GM23248 (cell line): ENCODE results near the gene LNX2. TPM values are rescaled to one million over a fixed set of nuclear protein-coding genes. Genes with fewer than 3 reads are reported as not detected.
A peak's percentile ranks its signal among the peaks of the same experiment; 100 is the strongest.

Experiments used
- DNase-seq: peaks from one replicate; pipeline ENCODE4 v3.0.0-alpha.2; 2015
- H2AFZ ChIP-seq: fragments of 200-600 bp; sonication (generic); 2 replicates; pipeline ENCODE4 v1.6.1; 2016; ENCODE audit warnings: antibody characterized with exemption
- H3F3A ChIP-seq: fragments of 200-600 bp; sonication (generic); 2 replicates; pipeline ENCODE4 v1.6.1; 2016; ENCODE audit warnings: mild to moderate bottlenecking, antibody characterized with exemption, mixed run types; ENCODE audit not compliant: insufficient read depth
- H3K27ac ChIP-seq: fragments of 200-600 bp; sonication (generic); 2 replicates; pipeline ENCODE4 v1.5.1; 2016; ENCODE audit warnings: mild to moderate bottlenecking
- H3K27me3 ChIP-seq: fragments of 200-600 bp; sonication (generic); replicated peaks from 2 replicates; pipeline ENCODE4 v1.6.1; 2016; ENCODE audit warnings: mild to moderate bottlenecking; ENCODE audit not compliant: insufficient read depth
- H3K36me3 ChIP-seq: fragments of 200-600 bp; sonication (generic); 2 replicates; pipeline ENCODE4 v1.6.1; 2016; ENCODE audit warnings: low read depth, mild to moderate bottlenecking
- H3K4me1 ChIP-seq: fragments of 200-600 bp; sonication (generic); 2 replicates; pipeline ENCODE4 v1.6.1; 2016; ENCODE audit warnings: mild to moderate bottlenecking; ENCODE audit not compliant: insufficient read depth
- H3K4me2 ChIP-seq: fragments of 200-600 bp; sonication (generic); one replicate; pipeline ENCODE4 v1.6.1; 2016; ENCODE audit warnings: mild to moderate bottlenecking; ENCODE audit not compliant: unreplicated experiment
- H3K4me3 ChIP-seq: fragments of 200-600 bp; sonication (generic); 2 replicates; pipeline ENCODE4 v1.5.1; 2016; ENCODE audit warnings: mild to moderate bottlenecking
- H3K79me2 ChIP-seq: fragments of 200-600 bp; sonication (generic); 2 replicates; pipeline ENCODE4 v1.6.1; 2016; ENCODE audit warnings: mild to moderate bottlenecking; ENCODE audit not compliant: insufficient read depth
- H3K9ac ChIP-seq: fragments of 200-600 bp; sonication (generic); 2 replicates; pipeline ENCODE4 v1.6.1; 2016; ENCODE audit warnings: mild to moderate bottlenecking
- H3K9me2 ChIP-seq: fragments of 200-600 bp; sonication (generic); 2 replicates; pipeline ENCODE4 v1.6.1; 2016; ENCODE audit warnings: mixed run types, mild to moderate bottlenecking, moderate library complexity; ENCODE audit not compliant: insufficient read depth
- H3K9me3 ChIP-seq: fragments of 200-600 bp; sonication (generic); one replicate; pipeline ENCODE4 v1.6.1; 2017; ENCODE audit warnings: low read depth
- H4K20me1 ChIP-seq: fragments of 200-600 bp; sonication (generic); 2 replicates; pipeline ENCODE4 v1.6.0; 2016; ENCODE audit not compliant: insufficient read depth
- EZH2 ChIP-seq: fragments of 200-600 bp; sonication (generic); IDR thresholded peaks from 2 replicates; pipeline ENCODE4 v1.6.1; 2018; ENCODE audit warnings: antibody characterized with exemption, mild to moderate bottlenecking; ENCODE audit not compliant: insufficient read depth, poor library complexity, severe bottlenecking
- EZH2phosphoT487 ChIP-seq: fragments of 200-600 bp; sonication (generic); IDR thresholded peaks from 2 replicates; pipeline ENCODE4 v1.6.1; 2018; ENCODE audit warnings: antibody characterized with exemption, moderate library complexity, mild to moderate bottlenecking, low read depth; ENCODE audit not compliant: insufficient read depth
- WGBS, 2 experiments: methylation state at CpG; one replicate each; pipeline ENCODE4 v1.1.6; 2015 to 2017; ENCODE audit warnings: low lambda C conversion rate in 2 of 2, low coverage in 1 of 2; ENCODE audit errors: missing lambda C conversion rate in 2 of 2; 5-methylcytosine and 5-hydroxymethylcytosine counted together
- in situ Hi-C: fragments of 300-500 bp; cut with MboI; formaldehyde crosslinking; loops from 2 replicates; pipeline ENCODE4 v1.15.0; 2020
- polyA plus RNA-seq: library from polyadenylated mRNA; unstranded; fragments of >200 nt; fragmentation: Nextera tagmentation; extraction: Ambion mirVana; gene quantifications from 2 replicates; pipeline ENCODE4 v1.2.1, GENCODE V29; 2016
- total RNA-seq: library from RNA; depleted of rRNA; stranded (reverse); fragments of >200 nt; shearing (Covaris generic); gene quantifications from 2 replicates; pipeline ENCODE4 v1.2.3, GENCODE V29; 2014

The LNX2 gene
- total and polyA plus RNA-seq, 2 experiments from 2014 or later = 2.0 to 2.6 TPM

DNA sequence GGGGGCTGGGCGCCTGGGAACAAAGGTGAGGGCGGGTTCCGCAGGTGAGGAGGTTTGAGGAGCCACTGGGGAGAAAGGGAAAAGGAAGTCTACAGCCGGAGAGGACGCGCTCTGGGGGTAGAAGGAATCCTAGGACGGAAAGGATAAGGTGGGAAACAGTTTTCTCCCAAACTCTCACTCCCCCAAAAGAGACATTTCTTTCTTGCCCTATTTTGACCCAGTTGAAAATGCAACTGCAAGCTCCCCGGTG is 712 bp upstream of the LNX2 start:
- in situ Hi-C loops = no loop called here
- Histone ChIP-seq H3K27ac (peak overlapping the region; percentile 35), H3K9me2 (no peaks in the 10 kb centered on the region), H3K4me3 (peak overlapping the region; percentile 93), H3F3A (peaks cover 15% of the 10 kb centered on the region), H3K4me1 (peaks cover 18% of the 10 kb centered on the region), H3K27me3 (no peaks in the 10 kb centered on the region), H3K4me2 (peak overlapping the region; percentile 98), H3K79me2 (peaks cover 78% of the 10 kb centered on the region), H3K9me3 (no peaks in the 10 kb centered on the region), H4K20me1 (no peaks in the 10 kb centered on the region), H3K9ac (peak overlapping the region; percentile 90), H3K36me3 (peaks cover 7% of the 10 kb centered on the region; the same call in 1 of the 2 replicates), H2AFZ (peak overlapping the region; percentile 97)
- TF ChIP-seq EZH2 (no peak), EZH2phosphoT487 (no peak)
- DNase-seq = no peak
- WGBS, 2 experiments = 0 to 2% methylated on average over 5 to 8 of the region's 8 CpGs

DNA sequence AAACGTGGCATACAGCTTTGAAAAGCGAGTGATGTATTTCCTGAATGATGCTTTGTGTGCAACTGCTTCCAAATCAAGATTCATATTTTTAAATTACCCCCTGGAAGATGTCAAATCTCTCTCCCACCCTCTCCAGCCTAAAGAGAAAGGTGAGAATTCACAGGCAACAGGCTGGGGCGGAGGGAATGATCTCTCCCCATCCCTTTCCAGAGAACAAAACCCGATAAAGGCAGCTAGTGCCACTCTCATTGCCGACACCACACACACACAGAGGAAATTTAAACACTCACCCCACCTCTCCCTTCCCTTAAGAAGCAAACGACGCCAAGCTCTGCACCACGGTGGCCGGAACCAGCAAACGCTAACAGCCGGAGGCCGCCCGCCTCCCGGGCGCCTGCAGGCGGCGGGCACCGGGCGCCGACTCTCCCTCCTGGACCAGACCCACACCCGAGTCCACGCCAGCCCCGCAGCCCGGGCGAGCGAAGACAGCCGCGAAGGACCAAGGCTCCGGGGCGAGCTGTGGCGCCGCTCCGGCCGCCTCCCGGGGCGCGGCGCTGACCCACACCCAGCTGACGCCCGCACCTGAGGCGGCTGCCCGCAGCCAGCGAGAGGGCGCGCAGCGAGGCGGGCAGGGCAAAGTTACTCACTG is 477 bp downstream of the LNX2 start:
- peak overlapping the region; percentile 90 for H3K9ac ChIP-seq
- TF ChIP-seq EZH2 (no peak), EZH2phosphoT487 (no peak)
- peak overlapping the region; percentile 75 for H3K27ac ChIP-seq
- H3K4me2 ChIP-seq = peak overlapping the region; percentile 92
- H3K79me2 ChIP-seq = peaks cover 75% of the 10 kb centered on the region
- 1 to 2% methylated on average over 38 to 39 of the region's 47 CpGs for WGBS, 2 experiments
- peaks cover 18% of the 10 kb centered on the region for H3K4me1 ChIP-seq
- peak; percentile 76 for DNase-seq
- H3K36me3 ChIP-seq = peaks cover 7% of the 10 kb centered on the region; the same call in 1 of the 2 replicates
- H2AFZ ChIP-seq = peak overlapping the region; percentile 97
- H3F3A ChIP-seq = peaks cover 15% of the 10 kb centered on the region
- no peaks in the 10 kb centered on the region for H4K20me1 ChIP-seq
- in situ Hi-C loops = no loop called here
- peak overlapping the region; percentile 93 for H3K4me3 ChIP-seq
- H3K9me3 ChIP-seq = no peaks in the 10 kb centered on the region
- no peaks in the 10 kb centered on the region for H3K9me2 ChIP-seq
- no peaks in the 10 kb centered on the region for H3K27me3 ChIP-seq

DNA sequence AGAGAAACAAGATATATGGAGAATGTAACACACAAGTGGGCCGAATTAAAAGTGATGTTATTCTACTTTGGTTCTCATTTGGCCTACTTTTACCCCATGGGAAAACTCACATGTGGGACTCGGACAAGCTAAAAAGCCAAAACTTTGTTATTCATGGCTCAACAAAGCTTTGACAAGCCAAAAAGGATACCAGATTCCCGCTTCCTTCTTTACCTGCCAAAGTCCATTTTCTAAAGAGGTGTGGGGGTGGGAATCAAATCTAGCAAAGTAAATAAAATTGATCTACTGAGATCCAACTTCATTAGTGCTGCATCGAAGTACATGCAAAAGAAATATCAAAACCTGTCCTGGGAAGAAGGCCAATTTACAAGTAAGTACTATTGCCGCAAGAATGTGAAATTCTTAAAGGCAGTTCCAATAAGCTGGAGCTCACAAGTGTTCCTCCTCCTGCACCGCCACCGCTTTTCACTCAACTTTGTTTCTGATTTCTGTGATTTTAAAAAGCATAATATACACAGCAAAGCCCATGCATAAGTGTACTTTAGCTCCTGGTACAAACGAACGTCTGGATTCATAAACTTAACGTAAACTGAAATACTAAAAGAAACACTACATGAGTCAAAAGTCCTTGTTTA is 1.1 kb downstream of the LNX2 start:
- peak; percentile 72 for DNase-seq
- peak overlapping the region; percentile 75 for H3K27ac ChIP-seq

DNA sequence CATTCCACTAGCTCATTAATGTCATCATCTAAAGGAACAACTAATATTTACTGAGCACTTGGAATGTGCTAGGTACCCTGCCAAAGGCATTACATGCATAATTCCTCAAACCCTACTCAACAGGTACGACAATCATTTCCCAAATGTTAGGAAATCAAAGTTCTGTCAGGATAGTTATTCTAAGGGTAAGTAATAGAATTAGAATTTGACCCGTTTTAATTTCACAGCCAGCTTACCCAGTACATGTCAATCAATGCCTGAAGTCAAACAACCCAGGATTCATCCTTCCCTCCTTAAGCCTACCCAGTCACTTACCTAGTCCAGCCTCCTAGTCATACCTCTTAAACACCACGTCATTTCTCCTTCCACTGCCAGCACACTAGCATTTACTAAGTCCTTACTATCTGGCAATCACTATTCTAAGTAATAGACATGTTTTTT is 2.4 kb downstream of the LNX2 start:
- in situ Hi-C loops = no loop called here
- H3K36me3 ChIP-seq = peaks cover 1% of the 10 kb centered on the region; the same call in 1 of the 2 replicates
- H3K79me2 ChIP-seq = peaks cover 74% of the 10 kb centered on the region
- H2AFZ ChIP-seq = no peak overlapping the region
- H3K27me3 ChIP-seq = no peaks in the 10 kb centered on the region
- DNase-seq = no peak
- 87 to 95% methylated on average over 3 of the region's 3 CpGs for WGBS, 2 experiments
- no peak overlapping the region for H3K9ac ChIP-seq
- no peak overlapping the region for H3K27ac ChIP-seq
- TF ChIP-seq EZH2 = no peak
- no peak for TF ChIP-seq EZH2phosphoT487
- no peak overlapping the region for H3K4me2 ChIP-seq
- H3K4me3 ChIP-seq = no peak overlapping the region
- no peaks in the 10 kb centered on the region for H3K9me2 ChIP-seq
- H4K20me1 ChIP-seq = no peaks in the 10 kb centered on the region
- H3K9me3 ChIP-seq = no peaks in the 10 kb centered on the region
- H3K4me1 ChIP-seq = peaks cover 13% of the 10 kb centered on the region
- peaks cover 15% of the 10 kb centered on the region for H3F3A ChIP-seq

More for the DNA sequence above, 1.1 kb downstream of the LNX2 start:
- Histone ChIP-seq H3K9me2 (no peaks in the 10 kb centered on the region), H3K79me2 (peaks cover 75% of the 10 kb centered on the region), H3K36me3 (peaks cover 7% of the 10 kb centered on the region; the same call in 1 of the 2 replicates), H3F3A (peaks cover 15% of the 10 kb centered on the region), H2AFZ (peak overlapping the region; percentile 97), H3K4me2 (peak overlapping the region; percentile 92), H3K27me3 (no peaks in the 10 kb centered on the region), H4K20me1 (no peaks in the 10 kb centered on the region), H3K4me3 (peak overlapping the region; percentile 93), H3K4me1 (peaks cover 18% of the 10 kb centered on the region), H3K9ac (peak overlapping the region; percentile 90), H3K9me3 (no peaks in the 10 kb centered on the region)
- 3 to 4% methylated on average over 10 of the region's 10 CpGs for WGBS, 2 experiments
- in situ Hi-C loops = no loop called here
- TF ChIP-seq EZH2phosphoT487 (no peak), EZH2 (no peak)
